NOMO-1 treated with dmso at 0.1 percent for 144 hours (cell line): Measurements from ENCODE around the gene SPRR1A.
A peak's percentile ranks its signal among the peaks of the same experiment; 100 is the strongest.

ENCODE experiments used
- DNase-seq: peaks from one replicate; lab custom pipeline; 2025; ENCODE audit not compliant: unreplicated experiment; lab: John Stamatoyannopoulos, UW

Gene SPRR1A

GRCh38 chr1:152983743-152984142 lies at the start of gene SPRR1A:
Gene SPRR1A, plus strand, starts transcription at chr1:152984081. Its CDS starts 1,150 bp downstream, at chr1:152985231.
- no peak for DNase-seq

- DNase-seq = no peak
Measured at GRCh38 chr1:152940614-152941013, 43.3 kb upstream of the SPRR1A start.

- no peak for DNase-seq
Measured at GRCh38 chr1:152941037-152941711, 42.7 kb upstream of the SPRR1A start.

GRCh38 chr1:152942161-152942560 lies 41.7 kb upstream of the SPRR1A start:
- no peak for DNase-seq

GRCh38 chr1:152946248-152946647 lies 37.6 kb upstream of the SPRR1A start:
- no peak for DNase-seq

- no peak for DNase-seq
Measured at GRCh38 chr1:152946651-152947256, 37.1 kb upstream of the SPRR1A start, which contains the start of gene SPRR5. Gene SPRR5, plus strand, starts transcription at chr1:152947206. Its CDS starts 1,349 bp downstream, at chr1:152948555.

DNA sequence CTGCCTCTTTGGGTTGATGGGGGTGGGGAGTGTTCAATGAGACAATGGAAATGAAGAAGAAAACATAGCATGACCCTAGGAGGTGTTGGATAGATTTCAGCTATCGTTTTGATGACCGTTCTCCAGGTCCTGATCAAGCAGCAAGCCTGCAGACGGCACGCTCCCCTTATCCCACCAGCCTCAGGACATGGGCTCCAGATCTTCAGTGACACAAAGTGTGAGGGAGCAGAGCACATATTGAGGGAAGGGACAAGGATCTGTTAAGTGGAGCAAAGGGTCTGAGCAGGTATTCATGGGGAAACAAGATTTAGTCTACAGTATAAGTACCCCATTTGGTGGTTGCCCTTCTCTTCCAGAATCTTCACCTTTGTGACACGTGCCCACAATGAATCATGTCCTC lies 32.2 kb upstream of the SPRR1A start:
- DNase-seq = no peak

DNA sequence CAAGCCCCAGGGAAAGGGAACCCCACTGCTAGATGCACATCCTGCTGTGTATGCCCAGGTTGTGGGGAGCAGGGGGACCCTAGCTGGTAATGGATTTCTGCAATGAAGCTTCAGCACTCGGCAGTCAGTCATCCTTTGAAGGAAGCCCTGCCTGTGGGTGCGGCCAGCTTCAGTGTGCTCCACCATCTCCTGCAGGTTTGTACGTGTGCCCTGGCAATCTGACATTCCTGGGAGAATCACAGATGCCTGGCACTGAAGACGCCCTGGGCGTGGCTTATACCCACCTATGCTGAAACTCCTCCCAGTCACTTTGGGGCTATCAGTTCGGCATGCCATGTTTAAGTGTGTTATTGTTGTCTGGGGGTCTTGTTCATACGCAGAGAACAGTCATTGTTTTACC lies 30.1 kb upstream of the SPRR1A start:
- DNase-seq = no peak

GRCh38 chr1:152954436-152954835 lies 29.4 kb upstream of the SPRR1A start:
- no peak for DNase-seq

- no peak for DNase-seq
Measured at GRCh38 chr1:152957561-152957960, 26.3 kb upstream of the SPRR1A start.

DNA sequence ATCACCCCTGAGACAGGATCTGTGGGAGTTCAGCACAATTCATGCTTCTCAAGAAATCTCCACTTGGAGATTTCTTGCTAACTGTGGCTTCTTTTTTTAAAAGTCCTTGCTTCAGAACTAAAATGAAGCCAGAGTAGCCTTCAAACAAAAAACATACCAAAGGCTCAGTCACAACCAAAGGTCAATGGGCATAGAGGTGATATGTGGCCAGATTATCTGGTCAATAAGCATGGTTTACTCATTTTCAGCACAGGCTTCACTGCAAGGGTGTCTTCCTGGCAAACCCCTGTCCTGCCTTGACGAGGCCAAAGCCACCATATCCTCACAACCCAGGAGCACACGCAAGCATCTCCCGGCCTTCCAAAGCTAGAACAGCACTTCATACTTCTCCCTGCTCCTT lies 24.6 kb upstream of the SPRR1A start:
- DNase-seq = no peak

DNA sequence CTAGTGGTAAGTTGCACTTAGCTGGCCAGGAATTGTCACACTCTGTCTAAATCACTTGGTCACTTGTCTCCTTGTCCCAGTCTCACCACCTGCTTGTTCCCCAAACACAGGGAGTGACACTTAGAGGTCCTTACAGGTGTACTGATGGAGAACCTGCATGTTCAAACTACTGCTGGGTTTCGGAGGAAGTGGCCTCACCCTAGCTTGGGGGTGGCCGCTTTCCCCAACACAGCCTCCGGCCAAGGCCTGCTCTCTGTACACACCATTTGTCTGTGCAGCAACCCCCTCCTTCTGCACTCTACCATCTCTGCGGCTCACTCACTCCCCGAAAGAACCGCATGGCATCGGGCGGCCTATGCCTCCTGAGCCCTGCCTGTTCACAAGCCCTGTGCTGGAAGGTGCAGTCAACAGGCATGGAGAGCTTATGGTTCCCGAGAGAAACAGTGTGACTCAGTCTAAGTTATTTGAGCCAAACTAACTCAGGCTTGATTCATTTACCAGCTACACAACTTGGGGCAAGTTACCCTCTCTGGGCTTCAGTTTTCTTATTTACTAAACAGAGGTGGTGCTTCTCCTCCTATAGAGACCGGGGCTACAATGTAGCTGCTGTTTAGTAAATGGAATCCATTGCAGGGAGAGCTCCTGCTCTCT lies 24.0 kb upstream of the SPRR1A start:
- DNase-seq = no peak

GRCh38 chr1:152960452-152961044 lies 23.3 kb upstream of the SPRR1A start:
- no peak for DNase-seq

GRCh38 chr1:152961226-152961891 lies 22.5 kb upstream of the SPRR1A start:
- DNase-seq = no peak

DNA sequence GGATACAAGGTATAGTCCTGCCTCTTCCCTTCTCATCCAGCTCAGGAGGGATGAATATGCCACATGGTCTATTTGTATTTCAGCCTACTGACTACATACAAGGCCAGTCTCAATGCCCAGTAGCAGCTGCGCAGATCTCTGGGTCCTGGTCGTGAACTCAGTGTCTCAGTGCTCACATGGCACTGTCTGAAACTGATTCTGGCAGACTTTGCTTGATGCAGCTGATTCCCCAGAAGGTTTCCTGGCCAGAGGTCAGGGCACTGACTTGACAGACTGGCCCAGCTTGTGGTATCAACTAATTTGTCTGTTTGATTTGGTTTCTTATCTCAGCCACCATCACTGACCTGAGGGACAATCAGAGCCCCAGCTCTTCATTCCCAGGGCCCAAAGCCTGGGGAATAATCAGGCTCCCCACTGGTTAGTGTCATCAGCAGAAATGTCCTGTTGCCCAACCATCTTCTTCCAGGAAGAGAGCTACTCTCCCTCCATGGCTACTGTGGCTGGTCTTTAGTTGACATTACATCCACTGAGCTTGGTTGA lies 20.9 kb upstream of the SPRR1A start:
- DNase-seq = no peak

- DNase-seq = no peak
Measured at GRCh38 chr1:152964536-152964935, 19.3 kb upstream of the SPRR1A start.

DNA sequence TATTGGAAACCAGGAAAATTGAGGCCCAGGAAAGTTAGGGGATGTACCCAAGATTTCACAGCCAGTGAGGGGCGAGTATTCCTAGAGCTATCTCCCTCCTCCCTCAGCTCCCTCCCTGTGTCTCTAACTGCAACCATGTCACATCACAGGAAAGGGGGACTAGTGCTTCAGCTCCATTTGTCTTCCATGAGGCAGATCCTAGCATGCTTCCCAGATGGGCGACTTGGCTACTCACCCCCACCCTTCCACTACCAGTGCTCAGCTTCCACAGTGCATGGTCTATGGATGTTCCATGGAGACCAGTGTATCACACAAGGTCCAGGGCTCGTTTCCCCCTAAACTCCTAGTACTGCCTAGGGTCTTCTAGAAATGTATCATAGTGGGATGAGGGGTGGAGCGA lies 18.0 kb upstream of the SPRR1A start:
- no peak for DNase-seq

DNA sequence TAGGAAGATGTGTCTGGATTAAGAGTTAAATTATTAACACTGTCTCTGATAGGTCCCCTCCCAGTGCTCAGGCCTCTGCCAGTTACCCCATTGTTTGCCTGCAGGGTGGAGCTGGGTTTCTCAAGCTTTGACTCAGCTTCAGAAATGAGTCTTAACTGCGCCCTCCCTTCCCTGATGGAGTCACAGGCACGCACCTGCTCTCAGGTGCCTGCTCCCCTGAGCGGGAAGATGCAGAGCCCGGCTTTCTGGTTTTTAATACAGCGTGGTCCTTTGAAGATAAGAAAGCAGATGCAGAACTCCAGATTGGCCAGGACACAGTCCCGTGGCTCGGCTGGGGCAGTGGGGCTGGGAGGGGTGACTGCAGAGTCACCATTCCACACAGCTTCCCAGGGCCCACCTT lies 16.7 kb upstream of the SPRR1A start:
- DNase-seq = no peak

GRCh38 chr1:152968248-152968647 lies 15.6 kb upstream of the SPRR1A start:
- DNase-seq = peak; percentile 4

GRCh38 chr1:152969036-152969435 lies 14.8 kb upstream of the SPRR1A start:
- DNase-seq = no peak

GRCh38 chr1:152970495-152970894 lies 13.4 kb upstream of the SPRR1A start, which contains the start of gene SPRR4:
Gene SPRR4, plus strand, starts transcription at chr1:152970648. Its CDS starts 1,243 bp downstream, at chr1:152971891.
- DNase-seq = no peak
